Ovary (tissue), 3 donors: ENCODE results near the gene ADNP2.

ENCODE experiments used
- EP300 ChIP-seq: sonication (generic); formaldehyde crosslinking; IDR thresholded peaks from one replicate; pipeline ENCODE4 v1.6.1; 2017; ENCODE audit warnings: antibody characterized with exemption
- POLR2A ChIP-seq: fragments of 450-650 bp; IDR thresholded peaks from one replicate; pipeline ENCODE4 v1.6.1; 2017; ENCODE audit warnings: antibody characterized with exemption, mild to moderate bottlenecking, moderate library complexity
- TF ChIP-seq, protein P1 (sequence below), 3 donors: fragments of 450-650 bp in 2 of 3; fragments of 200-600 bp in 1 of 3; IDR thresholded peaks; one replicate each; pipeline versions ENCODE4 v1.5.1 to v1.8.0; 2016 to 2022; ENCODE audit warnings: antibody characterized with exemption in 3 of 3, mild to moderate bottlenecking in 1 of 3
- donor health status: DM: no; HTN: no; CAD: no.

GRCh38 chr18:80088823-80089222 lies 20.2 kb upstream of the ADNP2 start:
- TF ChIP-seq, protein P1, sequence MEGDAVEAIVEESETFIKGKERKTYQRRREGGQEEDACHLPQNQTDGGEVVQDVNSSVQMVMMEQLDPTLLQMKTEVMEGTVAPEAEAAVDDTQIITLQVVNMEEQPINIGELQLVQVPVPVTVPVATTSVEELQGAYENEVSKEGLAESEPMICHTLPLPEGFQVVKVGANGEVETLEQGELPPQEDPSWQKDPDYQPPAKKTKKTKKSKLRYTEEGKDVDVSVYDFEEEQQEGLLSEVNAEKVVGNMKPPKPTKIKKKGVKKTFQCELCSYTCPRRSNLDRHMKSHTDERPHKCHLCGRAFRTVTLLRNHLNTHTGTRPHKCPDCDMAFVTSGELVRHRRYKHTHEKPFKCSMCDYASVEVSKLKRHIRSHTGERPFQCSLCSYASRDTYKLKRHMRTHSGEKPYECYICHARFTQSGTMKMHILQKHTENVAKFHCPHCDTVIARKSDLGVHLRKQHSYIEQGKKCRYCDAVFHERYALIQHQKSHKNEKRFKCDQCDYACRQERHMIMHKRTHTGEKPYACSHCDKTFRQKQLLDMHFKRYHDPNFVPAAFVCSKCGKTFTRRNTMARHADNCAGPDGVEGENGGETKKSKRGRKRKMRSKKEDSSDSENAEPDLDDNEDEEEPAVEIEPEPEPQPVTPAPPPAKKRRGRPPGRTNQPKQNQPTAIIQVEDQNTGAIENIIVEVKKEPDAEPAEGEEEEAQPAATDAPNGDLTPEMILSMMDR (IDR thresholded peaks at IDR 0.05), result no peak
- TF ChIP-seq POLR2A (no peak), EP300 (no peak)
